Measurements from ENCODE around the gene APH1B.

APH1B gene

GRCh38 chr15:63337046-63337445, 59.6 kb downstream of the APH1B start:
- Histone ChIP-seq H3K4me3 (ENCODE audit: low read depth in 1 of 2, low read length in 1 of 2) (no peak overlapping the region), H3K9me3 (no peaks in the 10 kb centered on the region), H3K36me3 (no peaks in the 10 kb centered on the region), H3K27me3 (no peaks in the 10 kb centered on the region), H3K27ac (no peak overlapping the region), H3K4me1 (ENCODE audit: control insufficient read depth in 1 of 2, insufficient read depth in 1 of 2, low read depth in 1 of 2, low read length in 1 of 2) (no peaks in the 10 kb centered on the region)
- no peak for TF ChIP-seq CTCF (IDR thresholded peaks at IDR 0.05)

- Histone ChIP-seq H3K9me3 (no peaks in the 10 kb centered on the region), H3K36me3 (no peaks in the 10 kb centered on the region), H3K4me1 (ENCODE audit: control insufficient read depth in 1 of 2, insufficient read depth in 1 of 2, low read depth in 1 of 2, low read length in 1 of 2) (no peaks in the 10 kb centered on the region), H3K4me3 (ENCODE audit: low read depth in 1 of 2, low read length in 1 of 2) (no peak overlapping the region), H3K27ac (no peak overlapping the region), H3K27me3 (no peaks in the 10 kb centered on the region)
- no peak for TF ChIP-seq CTCF (IDR thresholded peaks at IDR 0.05)
Measured at GRCh38 chr15:63338170-63338569, 60.8 kb downstream of the APH1B start.

- no peaks in the 10 kb centered on the region for H3K27me3 ChIP-seq
- H3K9me3 ChIP-seq = no peaks in the 10 kb centered on the region
- H3K4me3 ChIP-seq (ENCODE audit: low read depth in 1 of 2, low read length in 1 of 2) = no peak overlapping the region
- no peaks in the 10 kb centered on the region for H3K4me1 ChIP-seq (ENCODE audit: control insufficient read depth in 1 of 2, insufficient read depth in 1 of 2, low read depth in 1 of 2, low read length in 1 of 2)
- no peaks in the 10 kb centered on the region for H3K36me3 ChIP-seq
- H3K27ac ChIP-seq = no peak overlapping the region
- TF ChIP-seq CTCF (IDR thresholded peaks at IDR 0.05) = no peak
Measured at GRCh38 chr15:63339006-63339766, 61.8 kb downstream of the APH1B start.

- Histone ChIP-seq H3K4me3 (ENCODE audit: low read depth in 1 of 2, low read length in 1 of 2) (no peak overlapping the region), H3K27me3 (no peaks in the 10 kb centered on the region), H3K4me1 (ENCODE audit: control insufficient read depth in 1 of 2, insufficient read depth in 1 of 2, low read depth in 1 of 2, low read length in 1 of 2) (no peaks in the 10 kb centered on the region), H3K36me3 (no peaks in the 10 kb centered on the region), H3K9me3 (no peaks in the 10 kb centered on the region), H3K27ac (no peak overlapping the region)
- no peak for TF ChIP-seq CTCF (IDR thresholded peaks at IDR 0.05)
Measured at GRCh38 chr15:63339836-63340235, 62.4 kb downstream of the APH1B start.

- TF ChIP-seq CTCF (IDR thresholded peaks at IDR 0.05) = no peak
- no peaks in the 10 kb centered on the region for H3K36me3 ChIP-seq
- no peak overlapping the region for H3K27ac ChIP-seq
- no peaks in the 10 kb centered on the region for H3K9me3 ChIP-seq
- H3K27me3 ChIP-seq = no peaks in the 10 kb centered on the region
- H3K4me1 ChIP-seq (ENCODE audit: control insufficient read depth in 1 of 2, insufficient read depth in 1 of 2, low read depth in 1 of 2, low read length in 1 of 2) = no peaks in the 10 kb centered on the region
- H3K4me3 ChIP-seq (ENCODE audit: low read depth in 1 of 2, low read length in 1 of 2) = no peak overlapping the region
Measured at GRCh38 chr15:63340353-63340752, 62.9 kb downstream of the APH1B start.
